ENCODE results near the gene DLGAP5.

Gene DLGAP5

DNA sequence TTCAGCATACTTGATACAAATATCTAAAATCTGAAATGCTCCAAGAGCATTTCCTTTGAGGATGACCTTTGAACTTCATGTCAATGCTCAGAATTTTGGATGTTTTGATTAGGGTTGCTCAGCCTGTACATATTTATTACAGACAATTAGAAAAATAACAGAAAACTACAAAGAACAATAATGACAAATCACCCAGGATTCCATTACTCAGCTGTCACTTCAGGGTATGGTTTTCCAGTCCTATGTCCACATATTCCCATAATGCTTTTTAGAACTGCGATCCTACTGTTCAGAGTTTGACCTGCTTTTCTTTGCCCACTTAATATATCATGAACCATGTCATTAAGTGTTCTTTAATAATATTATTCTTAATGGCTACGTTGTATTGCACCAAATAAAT lies 11.4 kb downstream of the DLGAP5 start:
- DNase-seq = no peak

DNA sequence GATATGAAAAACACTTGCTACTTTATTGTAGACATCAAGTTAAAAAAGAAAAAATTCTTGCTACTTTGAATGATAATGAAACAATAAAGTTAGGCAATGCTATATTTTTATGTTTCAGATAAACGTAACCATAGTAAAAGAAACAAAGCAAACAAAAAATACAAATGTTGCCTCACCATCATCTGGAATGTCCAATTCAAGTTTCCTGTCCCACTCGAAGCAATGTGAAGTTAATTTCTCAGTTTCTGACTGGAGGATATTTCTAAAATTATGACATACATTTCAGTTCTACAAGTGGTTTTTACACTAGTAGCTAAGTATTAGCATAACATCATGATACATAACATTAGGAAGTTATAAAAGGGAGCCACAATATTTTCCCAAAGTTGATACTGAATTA lies 20.9 kb downstream of the DLGAP5 start:
- DNase-seq = no peak

DNA sequence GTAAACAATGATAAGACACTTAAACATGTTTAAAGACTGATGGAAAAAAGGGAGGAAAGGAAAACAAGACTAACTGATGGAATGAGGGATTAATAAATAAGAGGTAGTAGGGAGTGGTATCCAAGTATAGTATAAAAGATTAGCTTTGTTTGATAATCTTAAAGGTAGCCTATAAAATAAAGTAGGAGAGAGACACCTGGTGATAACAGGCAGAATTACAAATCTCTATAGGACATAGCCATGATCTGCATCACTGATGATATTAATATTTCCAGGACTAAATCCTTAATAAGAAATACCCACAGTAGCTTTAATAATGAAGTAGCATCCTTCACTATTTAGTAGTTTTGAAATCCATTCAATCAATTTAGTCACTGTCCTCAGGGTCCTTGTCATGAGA lies 30.4 kb downstream of the DLGAP5 start:
- no peak for DNase-seq

- no peak for DNase-seq
Measured at GRCh38 chr14:55158412-55158811, 33.0 kb downstream of the DLGAP5 start.

GRCh38 chr14:55157080-55157479 lies 34.3 kb downstream of the DLGAP5 start:
- DNase-seq = no peak

DNA sequence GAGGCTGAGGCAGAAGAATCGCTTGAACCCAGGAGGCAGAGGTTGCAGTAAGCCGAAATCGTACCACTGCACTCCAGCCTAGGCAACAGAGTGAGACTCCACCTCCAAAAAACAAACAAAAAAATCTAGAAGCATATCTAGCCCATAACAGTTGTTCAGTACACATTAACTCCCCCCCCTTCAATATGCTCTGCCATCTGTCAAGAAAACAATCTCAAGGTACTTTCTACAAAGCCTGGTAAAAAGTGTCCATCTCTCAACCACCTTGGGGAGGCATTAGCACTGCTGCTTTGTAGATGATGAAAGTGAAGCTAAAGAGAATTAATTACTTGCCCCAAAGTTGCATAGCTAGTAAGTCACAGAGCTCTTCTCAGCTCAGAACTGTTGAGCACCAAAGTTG lies 37.4 kb downstream of the DLGAP5 start:
- DNase-seq = no peak

- no peak for DNase-seq
Measured at GRCh38 chr14:55152052-55152753, 39.2 kb downstream of the DLGAP5 start.

GRCh38 chr14:55151601-55152000 lies 39.8 kb downstream of the DLGAP5 start:
- DNase-seq = no peak

- no peak for DNase-seq
Measured at GRCh38 chr14:55146425-55146824, 45.0 kb downstream of the DLGAP5 start.

DNA sequence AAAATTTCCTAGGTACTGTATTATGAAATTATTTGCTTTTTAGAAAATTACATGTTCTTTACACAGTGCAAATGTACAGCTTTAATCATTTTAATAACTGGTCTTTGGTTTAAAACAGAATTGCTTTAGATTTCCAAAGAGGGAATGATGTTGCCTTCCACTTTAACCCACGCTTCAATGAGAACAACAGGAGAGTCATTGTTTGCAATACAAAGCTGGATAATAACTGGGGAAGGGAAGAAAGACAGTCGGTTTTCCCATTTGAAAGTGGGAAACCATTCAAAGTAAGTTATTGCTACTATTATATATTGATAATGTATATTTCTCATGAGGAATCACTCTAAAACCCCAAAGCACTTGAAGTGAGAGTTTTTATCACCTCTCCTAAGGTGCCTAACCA lies 48.9 kb downstream of the DLGAP5 start:
- DNase-seq = no peak

- no peak for DNase-seq
Measured at GRCh38 chr14:55141825-55142224, 49.6 kb downstream of the DLGAP5 start.

- no peak for DNase-seq
Measured at GRCh38 chr14:55139696-55140509, 51.5 kb downstream of the DLGAP5 start.

DNA sequence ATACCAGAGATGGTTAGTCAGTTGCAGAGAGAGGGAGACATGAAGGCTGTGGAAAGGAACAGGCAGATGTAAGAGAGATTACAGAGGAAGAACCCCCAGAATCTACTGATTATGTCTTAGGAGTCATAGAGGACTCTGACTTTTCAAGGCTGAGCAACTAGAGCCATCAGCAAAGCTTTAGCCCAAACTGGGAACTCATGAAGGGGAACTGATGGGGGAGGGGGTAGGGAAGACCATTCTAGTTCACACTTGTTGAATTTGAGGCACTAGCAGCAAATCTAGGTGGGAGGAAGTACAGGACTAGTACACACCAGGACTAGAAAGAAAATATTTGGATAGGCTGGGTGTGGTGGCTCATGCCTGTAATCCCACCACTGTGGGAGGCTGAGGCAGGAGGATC lies 52.2 kb downstream of the DLGAP5 start:
- no peak for DNase-seq

DNA sequence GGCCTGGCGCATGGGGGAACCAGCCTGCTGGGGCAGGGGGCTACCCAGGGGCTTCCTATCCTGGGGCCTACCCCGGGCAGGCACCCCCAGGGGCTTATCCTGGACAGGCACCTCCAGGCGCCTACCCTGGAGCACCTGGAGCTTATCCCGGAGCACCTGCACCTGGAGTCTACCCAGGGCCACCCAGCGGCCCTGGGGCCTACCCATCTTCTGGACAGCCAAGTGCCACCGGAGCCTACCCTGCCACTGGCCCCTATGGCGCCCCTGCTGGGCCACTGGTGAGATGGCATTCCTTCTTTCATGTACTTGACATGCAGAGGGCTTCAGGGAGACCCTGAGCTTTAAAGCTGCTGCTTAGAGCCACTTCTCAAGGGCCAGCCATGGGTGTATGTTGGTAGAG lies 53.3 kb downstream of the DLGAP5 start:
- DNase-seq = no peak

- no peak for DNase-seq
Measured at GRCh38 chr14:55136885-55137786, 54.2 kb downstream of the DLGAP5 start.

DNA sequence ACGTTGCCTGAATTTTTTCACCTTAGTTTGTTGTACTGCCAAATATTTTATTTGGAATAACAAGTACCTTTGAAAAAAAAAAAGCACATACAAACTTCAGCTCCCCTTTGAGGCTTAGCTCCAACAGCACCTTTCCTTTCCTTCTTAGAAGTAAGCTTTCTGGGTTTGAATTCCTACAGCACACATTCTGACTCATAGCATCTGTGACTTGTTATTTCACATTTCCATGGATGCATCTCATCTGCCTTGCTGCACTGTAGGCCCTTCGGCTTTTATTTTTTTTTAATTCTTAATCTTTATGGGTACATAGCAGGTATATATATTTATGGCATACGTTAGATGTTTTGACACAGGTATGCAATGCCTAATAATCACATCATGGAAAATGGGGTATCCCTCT lies 55.1 kb downstream of the DLGAP5 start:
- no peak for DNase-seq

DNA sequence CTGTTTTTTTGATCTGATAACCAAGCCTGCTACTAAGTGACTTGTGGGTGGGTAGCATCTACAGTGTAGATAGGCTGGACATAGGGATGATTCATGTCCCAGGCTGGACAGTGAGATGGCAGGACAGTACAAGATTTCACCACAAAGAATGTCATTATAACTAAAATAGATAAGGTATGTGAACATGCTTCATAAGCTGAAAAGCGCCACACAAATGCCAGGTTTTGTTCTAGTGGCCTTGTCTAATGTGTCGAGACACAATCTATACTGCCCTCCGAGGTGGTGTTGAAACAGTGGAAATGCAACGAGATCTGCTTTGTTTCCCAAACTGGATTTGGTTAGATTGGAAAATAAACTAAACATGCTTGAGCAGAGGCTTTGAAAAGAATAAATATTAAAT lies 58.0 kb downstream of the DLGAP5 start:
- DNase-seq = no peak

GRCh38 chr14:55131370-55132137 lies 59.8 kb downstream of the DLGAP5 start:
- no peak for DNase-seq

DNA sequence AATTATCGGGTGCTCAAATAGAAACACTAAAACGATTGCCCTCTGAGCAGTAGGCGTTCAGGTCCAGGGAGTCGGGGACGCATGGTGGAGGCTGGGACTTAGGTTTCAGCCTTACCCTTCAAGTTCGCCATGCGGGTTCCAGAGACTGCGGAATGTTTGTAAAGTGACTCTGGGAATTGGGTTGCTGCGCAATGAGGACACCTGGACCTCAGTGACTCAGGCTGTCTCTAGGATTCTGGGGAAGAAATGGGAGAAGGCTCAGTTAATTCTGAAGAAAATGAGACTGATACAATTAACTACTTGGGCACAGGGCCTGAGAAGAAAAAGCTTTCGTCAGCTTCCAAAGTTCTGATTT lies 61.2 kb downstream of the DLGAP5 start:
- DNase-seq = no peak

DNA sequence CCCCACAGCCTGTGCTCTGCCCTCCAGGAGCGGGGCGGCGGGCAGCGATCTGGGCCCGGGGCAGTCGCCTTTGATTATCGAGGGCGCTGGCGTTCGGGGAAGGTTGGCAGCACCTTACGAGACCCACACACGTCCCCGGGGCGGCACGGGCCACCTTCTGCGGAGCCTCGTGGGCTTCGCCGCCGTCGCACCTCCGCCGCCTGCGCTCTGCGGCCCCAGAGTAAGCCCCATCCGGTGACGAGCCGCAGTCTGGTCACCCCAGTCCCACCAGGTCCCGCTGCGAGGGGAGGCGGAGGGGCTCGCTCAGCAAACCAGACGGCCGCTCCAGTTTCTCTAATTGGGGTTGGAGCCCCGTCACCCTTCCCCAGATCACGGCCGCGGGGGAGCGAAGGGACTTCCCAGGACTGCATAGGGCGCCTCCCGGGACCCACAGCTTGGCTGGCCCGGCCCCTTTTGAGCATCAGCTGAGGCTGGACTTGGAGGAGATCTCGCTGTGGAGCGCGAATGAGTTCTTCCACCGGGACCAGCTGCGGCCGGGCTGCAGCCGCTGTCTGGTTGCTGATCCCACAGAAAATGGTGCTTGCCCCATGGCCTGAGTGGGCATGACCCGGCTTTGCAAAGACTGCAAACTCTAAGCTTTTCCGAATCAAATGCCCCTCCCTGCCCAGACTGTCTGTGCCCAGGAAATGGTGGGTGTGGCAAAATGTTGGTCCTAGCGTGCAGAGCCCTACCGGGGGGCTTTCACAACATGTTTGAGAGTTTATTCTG lies 61.8 kb downstream of the DLGAP5 start:
- DNase-seq = peak; percentile 40

DNA sequence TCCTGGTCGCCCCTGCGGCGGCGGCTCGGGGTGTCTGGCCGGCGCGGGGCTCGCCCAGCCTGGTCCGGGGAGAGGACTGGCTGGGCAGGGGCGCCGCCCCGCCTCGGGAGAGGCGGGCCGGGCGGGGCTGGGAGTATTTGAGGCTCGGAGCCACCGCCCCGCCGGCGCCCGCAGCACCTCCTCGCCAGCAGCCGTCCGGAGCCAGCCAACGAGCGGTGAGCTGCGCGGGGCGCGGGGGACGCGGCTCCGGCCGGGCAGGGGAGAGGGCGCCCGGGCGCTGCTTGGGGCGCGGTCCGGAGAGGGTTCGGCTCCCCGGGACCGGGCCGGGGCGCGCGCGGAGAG lies 62.3 kb downstream of the DLGAP5 start, which contains the start of gene LGALS3:
TSS of gene LGALS3 (plus strand) at position 167 of the 342 bp plus-strand sequence. CDS start 8,122 bp downstream, outside the sequence.
- DNase-seq = no peak
